AG04449 (cell line): Measurements from ENCODE around the gene CDK5RAP2.

Source experiments
- CTCF ChIA-PET: fragments of 350-600 bp; formaldehyde crosslinking; extraction: SDS; loops from one replicate; lab custom pipeline; 2021; ENCODE audit warnings: antibody characterized with exemption; lab: Yijun Ruan, JAX
- POLR2A ChIA-PET: fragments of 400-600, 350-600 bp; formaldehyde crosslinking; extraction: SDS; loops from one replicate; lab custom pipeline; 2020; ENCODE audit warnings: antibody characterized with exemption, inconsistent platforms; lab: Yijun Ruan, JAX
- DNase-seq: peaks from one replicate; pipeline ENCODE4 v3.0.0-alpha.2; 2010; ENCODE audit warnings: low read depth, low spot score
- H3K4me3 ChIP-seq: 2 replicates; pipeline ENCODE4 v1.5.1; 2011; ENCODE audit warnings: low read depth, mild to moderate bottlenecking, control low read depth, low read length
- CTCF ChIP-seq: IDR thresholded peaks from one replicate; pipeline ENCODE4 v1.5.1; 2011; ENCODE audit warnings: mild to moderate bottlenecking, moderate library complexity, low read length, control low read depth, inconsistent platforms; ENCODE audit not compliant: insufficient read depth; ENCODE audit errors: missing control alignments

The CDK5RAP2 gene

GRCh38 chr9:120454467-120454866 is 125.5 kb downstream of the CDK5RAP2 start:
- no peak for DNase-seq
- no peak overlapping the region for H3K4me3 ChIP-seq
- ChIA-PET CTCF (no interaction called here), POLR2A (no interaction called here)
- TF ChIP-seq CTCF: no peak

GRCh38 chr9:120453792-120454191 is 126.2 kb downstream of the CDK5RAP2 start:
- ChIA-PET CTCF (no interaction called here), POLR2A (no interaction called here)
- H3K4me3 ChIP-seq: no peak overlapping the region
- no peak for DNase-seq
- TF ChIP-seq CTCF: no peak

DNA sequence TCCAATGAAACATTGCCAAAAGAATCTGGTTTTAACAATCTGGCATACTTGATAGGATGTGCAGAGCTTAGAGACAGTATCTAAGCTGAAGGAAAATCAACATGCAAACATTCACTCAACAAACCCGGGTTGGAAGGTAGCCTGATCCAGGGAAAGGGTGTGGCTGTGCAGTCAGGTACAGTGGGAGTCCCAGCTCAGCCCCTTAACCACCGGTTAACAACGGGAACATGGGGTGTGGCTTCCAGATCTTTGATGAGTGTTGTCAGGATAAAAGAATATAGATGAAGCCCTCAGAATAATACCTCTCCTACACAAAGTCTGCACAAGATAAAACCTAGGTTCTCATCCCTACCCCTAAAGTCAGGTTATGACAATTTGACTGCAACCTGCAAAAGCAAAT is 127.3 kb downstream of the CDK5RAP2 start:
- no peak overlapping the region for H3K4me3 ChIP-seq
- ChIA-PET CTCF (interaction anchor here (0.9 kb wide), 1 partner anchor 14 kb away, joined by 4 read pairs; no protein-coding TSS in a partner anchor), POLR2A (no interaction called here)
- DNase-seq: no peak
- no peak for TF ChIP-seq CTCF

GRCh38 chr9:120450916-120451315 is 129.1 kb downstream of the CDK5RAP2 start:
- H3K4me3 ChIP-seq: no peak overlapping the region
- no peak for DNase-seq
- no peak for TF ChIP-seq CTCF
- CTCF ChIA-PET: no interaction called here
- POLR2A ChIA-PET: no interaction called here

DNA sequence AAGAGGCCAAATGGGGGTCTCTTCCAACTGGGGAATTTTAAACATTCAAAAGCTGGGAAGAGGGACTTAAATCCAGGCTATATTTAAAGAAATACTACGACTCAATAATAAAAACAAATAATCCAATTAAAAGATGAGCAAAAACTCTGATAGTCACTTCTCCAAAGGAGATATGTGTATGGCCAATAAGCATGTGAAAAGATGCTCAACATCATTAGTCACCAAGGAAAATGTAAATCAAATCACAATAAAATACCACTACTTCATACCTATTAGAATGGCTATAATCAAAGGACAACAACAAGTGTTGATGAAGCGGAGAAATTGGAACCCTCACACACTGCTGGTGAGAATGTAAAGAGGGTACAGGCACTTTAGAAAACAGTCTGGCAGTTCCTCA is 130.4 kb downstream of the CDK5RAP2 start:
- no peak overlapping the region for H3K4me3 ChIP-seq
- DNase-seq: no peak
- POLR2A ChIA-PET: no interaction called here
- no peak for TF ChIP-seq CTCF
- CTCF ChIA-PET: no interaction called here

- DNase-seq: no peak
- POLR2A ChIA-PET: no interaction called here
- no peak overlapping the region for H3K4me3 ChIP-seq
- CTCF ChIA-PET: no interaction called here
- TF ChIP-seq CTCF: no peak
These were observed 131.9 kb downstream of the CDK5RAP2 start for GRCh38 chr9:120447959-120448500.
